Hematopoietic multipotent progenitor cell treated with erythropoietin and hydrocortisone succinate and interleukin-3 and kit ligand, for 8 days (in vitro differentiated cells): ENCODE data around the gene RTN4IP1.

Experiments
- DNase-seq: peaks from one replicate; pipeline ENCODE4 v3.0.0-alpha.2; 2015

The RTN4IP1 gene

DNA sequence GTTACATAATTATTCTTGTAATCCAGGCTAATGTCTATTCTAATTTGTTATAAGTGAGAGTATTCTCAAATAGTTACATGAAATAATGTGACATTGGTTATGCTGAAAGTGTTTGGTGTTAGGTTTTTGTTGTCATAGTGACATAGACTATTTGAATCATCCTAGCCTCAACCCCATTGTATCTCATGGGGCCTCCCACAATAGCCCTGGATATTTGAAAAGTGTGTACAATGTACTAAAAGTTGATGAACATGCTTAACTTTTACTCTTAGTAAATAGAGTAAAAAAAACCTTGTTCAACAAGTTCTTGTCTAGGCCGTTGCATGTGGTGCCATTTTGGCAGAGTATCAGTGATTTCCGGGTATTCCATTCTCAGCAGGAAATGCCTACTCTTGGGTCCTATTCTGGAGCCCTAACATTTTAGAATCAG is 83.0 kb downstream of the RTN4IP1 start:
- no peak for DNase-seq

DNA sequence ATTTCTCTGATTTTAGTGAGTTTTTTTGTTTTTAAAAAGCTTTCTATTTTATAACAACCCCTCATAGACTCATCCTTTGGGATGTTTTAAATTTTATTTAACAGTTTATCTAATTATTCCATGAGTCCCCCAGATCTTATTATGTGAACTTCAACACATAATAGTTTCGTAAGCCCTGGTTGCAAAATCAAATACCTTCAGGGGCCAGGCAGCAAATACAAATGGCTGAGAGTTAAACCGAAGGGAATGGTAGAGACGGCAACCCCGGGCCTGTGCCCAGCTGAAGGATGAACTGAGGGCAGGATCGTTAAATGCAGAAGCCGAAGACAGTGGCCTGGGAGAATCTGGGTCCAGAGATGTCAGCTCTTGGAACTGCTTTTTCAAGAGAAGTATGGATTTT is 88.4 kb downstream of the RTN4IP1 start:
- no peak for DNase-seq

DNA sequence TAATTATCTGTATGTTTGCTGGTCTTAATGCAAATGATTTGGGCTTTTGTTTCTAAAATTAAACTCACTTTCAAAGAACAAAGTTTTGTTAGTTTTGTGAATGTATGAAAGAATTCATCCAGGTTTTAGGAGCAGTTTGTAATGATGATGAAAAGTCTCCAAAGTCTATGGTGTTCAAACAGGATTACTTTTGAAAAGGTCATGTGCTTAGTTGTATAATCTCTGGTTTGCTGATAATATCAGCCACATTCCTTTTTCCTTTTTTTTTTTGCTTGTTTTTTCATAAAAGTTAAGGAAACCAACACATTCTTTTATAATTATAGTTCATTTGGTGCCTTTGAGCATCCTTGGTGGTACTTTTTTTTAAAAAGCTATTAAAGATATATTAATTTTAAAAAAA is 88.9 kb downstream of the RTN4IP1 start:
- no peak for DNase-seq

DNA sequence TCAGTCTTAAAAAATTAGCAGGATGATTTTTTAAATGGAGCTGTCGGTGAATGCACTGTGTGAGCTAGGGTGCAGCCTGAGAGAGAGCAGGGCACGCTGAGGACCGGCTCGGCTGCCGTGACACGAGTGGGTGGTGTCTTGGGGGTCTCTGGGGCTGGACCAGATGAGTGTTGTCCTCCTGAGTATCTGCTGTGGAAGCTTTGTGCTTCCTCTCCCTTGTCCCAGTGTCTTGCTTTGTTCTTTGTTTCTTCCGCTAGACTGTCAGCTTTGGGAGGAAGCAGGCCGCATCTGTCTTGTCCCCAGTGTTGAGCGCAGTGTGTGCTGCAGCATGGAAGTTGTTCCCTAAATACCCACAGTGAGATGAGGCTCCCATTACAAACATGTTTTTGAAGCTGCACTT is 89.4 kb downstream of the RTN4IP1 start:
- DNase-seq: no peak

DNA sequence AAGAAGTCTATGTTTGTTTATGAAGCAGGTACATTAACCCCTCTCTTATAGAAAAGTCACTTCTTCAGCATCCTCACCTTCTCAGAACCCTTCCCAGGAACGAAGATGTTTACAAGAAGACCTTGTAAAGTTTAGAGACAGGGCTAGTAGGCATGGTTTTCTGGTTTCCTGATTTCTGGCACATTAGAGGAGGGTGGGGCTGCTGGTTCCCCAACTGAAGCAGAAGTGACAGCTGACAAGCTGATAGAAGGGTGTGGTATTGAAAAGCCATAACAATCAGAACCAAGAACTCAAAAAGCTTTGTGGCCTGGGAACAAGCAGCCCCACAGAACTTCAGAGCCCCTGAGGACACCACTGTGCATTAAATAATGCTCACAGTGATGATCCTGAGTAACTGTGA is 91.2 kb downstream of the RTN4IP1 start:
- peak; percentile 21 for DNase-seq

DNA sequence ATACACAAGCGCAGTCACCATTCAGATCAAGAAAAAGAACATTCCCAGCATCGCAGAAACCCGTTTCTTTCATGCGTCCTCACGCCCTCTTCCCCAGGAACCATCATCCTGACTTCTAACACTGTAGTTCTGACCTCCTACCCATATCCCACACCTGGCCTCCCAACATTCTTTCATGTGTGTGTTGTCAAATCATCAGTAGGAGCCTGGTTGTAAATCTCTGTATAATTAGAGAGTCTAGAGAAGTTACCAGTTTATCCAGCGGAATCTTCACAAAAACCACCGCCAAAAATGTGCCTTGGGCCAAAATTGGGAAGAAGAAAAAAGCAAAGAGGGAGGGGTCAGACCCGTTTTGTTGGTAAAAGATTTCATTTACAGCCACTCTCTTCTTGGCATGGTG is 91.6 kb downstream of the RTN4IP1 start:
- no peak for DNase-seq

DNA sequence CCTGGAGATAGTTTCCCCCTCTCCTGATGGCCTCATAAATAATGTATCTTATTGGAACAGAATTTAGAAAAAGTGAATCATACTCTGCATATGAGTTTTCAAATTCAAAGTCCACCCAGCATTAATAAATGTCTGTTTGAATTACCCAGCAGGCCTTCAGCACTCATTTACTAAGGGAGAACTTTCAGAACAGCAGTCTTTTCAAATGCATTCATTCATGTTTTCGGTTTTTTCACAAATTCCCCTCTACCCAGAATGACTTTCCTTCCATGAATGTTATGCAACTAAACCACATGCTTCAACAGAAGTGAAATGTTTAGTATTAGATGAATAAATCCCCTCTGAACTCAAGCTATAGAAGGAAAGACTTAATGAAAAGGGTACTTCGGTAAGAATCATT is 92.4 kb downstream of the RTN4IP1 start:
- DNase-seq: no peak

DNA sequence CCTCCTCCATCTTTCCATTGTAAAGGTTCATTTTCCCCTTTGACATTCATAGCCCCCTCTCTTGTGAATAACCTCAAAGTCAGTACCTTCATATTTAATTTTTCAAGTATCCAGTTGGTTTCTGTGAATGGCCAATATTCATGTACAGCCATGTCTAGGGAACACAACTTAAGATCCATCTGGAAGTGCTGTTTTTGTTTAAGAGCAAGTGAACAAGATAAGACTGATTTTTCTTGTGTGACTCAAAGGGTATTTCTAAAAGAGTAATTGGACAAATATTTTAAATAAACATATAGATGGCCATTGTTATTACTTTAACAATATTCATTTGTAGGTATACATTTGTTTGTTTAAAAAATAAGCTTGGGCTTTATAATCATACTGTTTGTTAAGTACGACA is 92.9 kb downstream of the RTN4IP1 start:
- no peak for DNase-seq

DNA sequence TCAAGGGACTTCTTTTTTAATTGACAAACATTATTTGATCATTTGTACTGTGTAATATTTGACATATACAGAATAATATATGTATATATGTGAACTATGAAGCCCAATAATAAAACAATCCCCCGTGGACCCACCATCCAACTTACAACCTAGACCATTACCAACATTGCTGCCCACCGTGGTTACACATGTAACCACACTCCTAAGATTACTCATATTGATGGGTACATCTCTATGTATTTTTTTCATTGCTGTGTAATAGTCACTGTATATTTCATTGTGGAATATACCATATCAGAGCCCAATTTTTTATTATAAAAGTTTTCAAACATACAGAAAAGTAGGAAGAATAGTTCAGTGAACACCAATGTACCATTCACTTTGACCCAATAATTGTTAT is 94.3 kb downstream of the RTN4IP1 start:
- DNase-seq: no peak

DNA sequence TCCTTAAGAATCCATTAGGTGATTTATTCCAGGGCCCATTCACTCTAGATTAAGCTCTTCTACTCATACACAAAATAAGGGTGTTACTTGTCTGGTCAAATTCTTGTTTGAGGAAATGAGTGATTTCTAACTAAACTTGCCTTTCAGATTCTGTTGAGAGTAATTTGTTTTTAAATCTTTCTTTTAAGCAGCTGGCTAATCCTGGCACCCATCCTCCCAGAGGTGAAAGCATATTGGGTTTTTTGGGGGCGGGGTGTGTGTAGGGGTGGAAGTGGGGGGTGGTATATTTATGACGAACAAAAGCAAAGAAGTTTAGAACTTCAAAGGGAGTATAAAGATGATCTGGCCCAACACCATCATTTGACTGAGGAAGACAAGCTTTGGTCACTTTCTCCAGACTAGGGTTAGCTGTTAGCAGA is 94.7 kb downstream of the RTN4IP1 start:
- DNase-seq: no peak

DNA sequence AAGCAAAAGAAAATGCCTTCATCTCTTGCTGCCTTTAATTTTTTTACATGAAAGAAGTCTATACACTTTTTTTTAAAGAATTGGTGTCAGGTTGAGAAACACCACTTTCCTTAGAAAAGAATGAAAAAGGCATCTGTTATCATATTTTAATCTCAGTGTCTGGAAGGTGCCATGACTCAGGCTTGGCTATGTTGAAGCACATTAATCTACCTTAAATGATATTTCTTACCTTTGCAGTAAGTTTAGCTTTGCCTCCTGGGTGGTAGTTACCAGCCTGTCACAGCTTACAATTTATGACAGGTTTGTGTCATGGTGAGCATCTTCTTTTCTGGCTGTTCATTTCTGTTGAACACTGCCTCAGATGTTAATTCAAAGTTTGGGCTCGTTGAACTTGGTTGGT is 95.3 kb downstream of the RTN4IP1 start:
- no peak for DNase-seq

DNA sequence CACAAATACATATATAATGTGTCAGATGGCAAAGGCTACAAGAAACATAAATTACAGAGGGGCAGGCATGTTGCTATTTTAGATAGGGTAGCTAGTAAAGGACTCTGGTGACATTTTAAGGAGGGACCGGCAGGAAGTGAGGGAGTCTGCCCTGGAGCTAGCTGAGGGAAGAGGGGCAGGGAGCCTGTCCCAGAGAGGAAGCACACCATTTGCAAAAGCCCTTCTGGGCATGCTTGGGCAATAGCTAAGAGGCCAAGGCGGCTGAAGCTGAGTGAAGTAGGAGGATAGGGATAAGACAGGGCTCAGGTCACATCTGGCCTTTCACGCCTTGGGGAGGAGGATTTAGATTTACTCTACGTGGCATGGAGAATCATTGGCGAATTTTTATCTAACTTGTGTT is 96.2 kb downstream of the RTN4IP1 start:
- DNase-seq: no peak

DNA sequence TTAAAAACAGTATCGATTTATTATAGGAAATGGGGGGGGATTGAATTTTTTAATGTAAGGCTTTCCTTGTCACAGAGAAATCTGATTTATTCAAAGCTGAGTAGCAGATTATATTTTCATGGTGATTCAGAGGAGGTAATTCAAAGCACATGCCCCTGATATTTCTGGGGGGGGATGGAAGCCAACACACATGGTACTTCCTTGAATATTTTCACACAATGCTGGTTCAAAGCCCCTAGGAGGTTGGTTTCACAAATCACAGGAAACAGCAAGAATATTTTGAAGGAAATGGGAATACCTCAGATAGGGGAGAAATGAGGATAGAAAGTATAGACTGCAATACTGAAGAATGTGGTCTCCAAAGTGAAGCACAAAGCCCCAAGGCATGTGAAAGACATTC is 98.8 kb downstream of the RTN4IP1 start:
- no peak for DNase-seq

DNA sequence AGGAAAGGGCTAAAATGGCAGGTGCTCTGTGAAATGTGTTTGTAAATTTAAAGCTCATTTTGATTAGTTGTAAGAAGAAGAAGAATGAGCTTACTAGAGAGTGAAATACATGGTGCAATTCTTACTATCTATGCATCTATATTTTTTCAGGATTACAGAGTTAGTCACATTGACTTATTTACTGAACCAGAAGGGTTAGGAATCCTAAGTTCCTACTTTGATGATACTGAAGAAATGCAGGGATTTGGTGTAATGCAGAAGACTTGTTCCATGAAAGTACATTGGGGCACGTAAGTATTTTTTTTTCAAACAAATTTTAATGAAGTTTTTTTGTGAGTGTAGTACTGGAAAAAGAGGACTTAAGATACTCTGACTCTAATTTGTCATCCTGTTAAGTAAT is 99.3 kb downstream of the RTN4IP1 start:
- DNase-seq: no peak

DNA sequence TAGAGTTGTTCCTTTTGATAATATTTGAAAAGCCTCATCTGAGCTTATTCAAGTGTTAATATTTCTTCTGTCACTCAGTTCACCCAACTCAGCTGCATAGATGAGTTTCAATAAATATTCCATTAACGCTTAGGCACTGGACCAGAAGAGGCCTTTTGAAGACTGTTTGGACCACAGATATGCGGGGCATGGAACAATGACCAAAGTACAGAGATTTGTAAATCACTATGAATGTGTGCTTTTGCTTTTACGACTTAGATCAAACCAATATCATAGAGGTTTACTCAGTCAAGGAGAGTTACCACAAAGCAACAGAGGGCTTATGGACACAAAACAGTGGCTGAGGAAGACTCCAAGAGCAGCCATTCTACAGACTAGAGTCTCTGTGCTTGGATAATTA is 99.9 kb downstream of the RTN4IP1 start:
- DNase-seq: no peak

DNA sequence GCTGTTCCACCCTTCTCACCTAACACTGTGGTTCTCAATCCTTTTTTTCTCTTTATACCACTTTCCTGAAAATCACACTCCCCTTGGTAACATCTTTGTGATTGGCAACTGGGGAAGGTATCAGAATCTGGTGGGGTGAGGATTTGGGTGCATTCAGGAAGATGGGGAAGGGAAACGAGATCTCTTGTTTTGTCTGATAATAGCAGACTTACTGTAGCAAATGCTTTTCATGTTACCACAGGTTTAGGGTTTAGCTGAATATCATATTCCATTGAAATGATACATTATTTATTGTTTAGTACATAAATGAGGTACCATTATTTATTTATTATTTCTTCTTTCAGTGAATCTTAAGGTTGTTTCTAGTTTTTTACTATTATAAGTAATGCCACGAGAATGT is 100.8 kb downstream of the RTN4IP1 start:
- no peak for DNase-seq

DNA sequence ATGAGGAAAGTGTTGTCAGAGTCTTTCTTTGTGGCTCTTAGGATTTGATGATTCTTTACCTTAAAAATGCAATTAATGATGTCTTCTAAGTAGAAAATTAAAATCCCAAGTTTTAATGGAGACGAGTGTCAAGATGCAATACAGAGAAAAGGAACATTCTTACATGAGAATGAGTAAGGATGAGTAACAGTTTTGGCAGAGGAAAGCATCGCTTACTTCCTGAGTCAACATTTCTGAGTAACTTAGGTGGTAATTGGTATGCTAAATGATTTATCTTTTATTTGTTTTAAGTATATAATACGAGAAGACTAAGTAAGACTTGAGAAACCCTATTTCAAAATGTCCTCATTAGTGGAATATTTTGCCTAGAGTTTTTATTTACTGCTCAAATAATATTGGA is 101.3 kb downstream of the RTN4IP1 start:
- DNase-seq: no peak

DNA sequence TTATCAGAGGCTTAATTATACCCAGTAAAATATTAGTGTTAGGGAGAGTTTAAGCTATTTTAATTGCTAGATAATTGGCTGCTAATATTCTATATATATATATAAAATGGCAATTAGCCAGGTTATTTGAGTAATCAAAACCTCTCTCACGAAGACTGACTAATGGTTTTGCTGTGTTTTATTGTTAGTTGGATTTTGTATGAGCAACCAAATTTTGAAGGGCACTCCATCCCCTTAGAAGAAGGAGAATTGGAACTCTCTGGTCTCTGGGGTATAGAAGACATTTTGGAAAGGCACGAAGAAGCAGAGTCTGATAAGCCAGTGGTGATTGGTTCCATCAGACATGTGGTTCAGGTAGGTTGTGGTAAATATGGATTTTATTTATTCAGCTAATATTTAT is 102.2 kb downstream of the RTN4IP1 start:
- no peak for DNase-seq

DNA sequence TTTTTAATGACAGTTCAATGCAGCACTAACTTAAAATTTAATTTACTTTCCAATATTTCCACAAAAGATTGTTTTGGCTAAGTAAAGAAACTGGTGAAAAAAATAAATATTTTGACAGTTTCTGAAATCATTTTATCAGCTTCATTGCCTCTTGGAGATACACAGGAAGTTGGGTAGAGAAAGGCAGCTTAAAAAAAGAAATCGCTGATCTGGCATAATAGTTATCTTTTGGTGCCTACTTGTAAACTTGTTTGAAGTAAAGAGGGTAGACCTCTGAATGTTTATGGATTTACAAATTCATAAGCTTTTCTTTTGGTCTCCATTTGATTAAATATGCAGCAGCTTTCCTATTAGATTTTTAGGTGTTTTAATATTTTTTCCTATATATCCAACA is 103.4 kb downstream of the RTN4IP1 start:
- no peak for DNase-seq

DNA sequence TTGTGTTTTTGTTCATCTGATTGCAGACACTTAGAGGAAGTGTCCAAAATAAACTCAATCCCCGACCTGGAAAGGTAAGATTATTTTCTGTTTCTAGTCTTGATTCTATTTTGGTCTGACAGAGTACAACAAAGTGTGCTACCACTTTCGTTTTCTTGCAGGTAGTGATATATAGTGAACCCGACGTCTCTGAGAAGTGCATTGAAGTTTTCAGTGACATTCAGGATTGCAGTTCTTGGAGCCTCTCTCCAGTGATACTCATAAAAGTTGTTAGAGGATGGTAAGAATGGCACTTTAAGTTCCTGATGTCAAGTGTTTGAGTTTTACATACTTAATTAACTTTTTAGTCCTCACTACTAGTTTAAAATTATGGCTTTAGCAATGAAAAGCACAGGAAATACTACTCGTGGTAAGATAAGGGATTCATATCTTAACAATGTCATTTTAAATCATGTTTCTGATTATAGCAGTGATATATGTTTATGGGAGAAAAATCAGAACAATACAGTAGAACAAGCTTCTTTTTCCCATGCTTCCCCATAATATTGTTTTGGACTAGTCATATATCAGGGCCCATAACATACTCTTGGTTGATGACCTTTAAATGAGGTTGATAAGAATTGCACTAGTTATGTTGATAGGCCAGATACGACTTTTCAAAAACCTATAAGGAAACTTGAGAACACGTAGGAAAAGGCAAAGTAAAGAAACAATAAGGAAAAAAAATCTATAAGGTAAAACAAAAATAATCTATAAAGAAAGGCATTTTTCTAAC is 104.0 kb downstream of the RTN4IP1 start:
- no peak for DNase-seq

DNA sequence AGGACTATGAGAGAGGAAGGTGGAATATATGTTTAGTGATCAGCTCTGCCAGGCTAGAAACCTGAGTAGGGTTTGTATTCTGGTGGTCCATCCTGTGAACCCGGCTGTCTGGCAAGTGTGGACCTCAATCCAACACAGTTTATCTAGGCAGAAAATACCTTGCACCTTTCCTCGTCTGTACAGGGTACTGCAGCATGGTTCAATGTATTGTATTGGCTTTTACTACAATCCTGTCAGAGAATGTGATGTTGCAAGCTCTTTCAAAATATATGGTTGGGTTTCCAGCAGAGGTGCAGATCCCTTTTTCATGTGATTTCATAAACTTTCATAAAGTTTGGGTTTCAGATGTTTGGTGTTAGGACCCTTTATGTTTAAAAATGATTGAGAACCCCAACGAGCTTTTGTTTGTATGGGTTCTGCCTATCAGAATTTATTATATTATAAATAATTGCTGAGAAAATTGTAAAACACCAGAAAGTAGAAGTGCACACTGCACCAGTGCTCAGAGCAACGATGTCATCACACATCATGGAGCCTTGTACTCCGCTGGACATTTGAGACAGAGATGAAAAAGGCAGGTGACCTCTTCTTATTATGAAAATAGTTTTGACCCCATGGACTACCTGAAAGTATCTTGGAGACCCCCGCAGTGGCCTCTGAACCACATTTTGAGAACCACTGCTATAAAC is 106.6 kb downstream of the RTN4IP1 start:
- DNase-seq: no peak
